Measurements from ENCODE around the gene NOTCH1.

The NOTCH1 gene

GRCh38 chr9:136522314-136523237 lies 23.3 kb downstream of the NOTCH1 start:
- Histone ChIP-seq H3K4me1 (ENCODE audit: control insufficient read depth, insufficient read depth, low read length) (no peaks in the 10 kb centered on the region), H3K4me3 (ENCODE audit: low read depth, low read length) (no peak overlapping the region)

GRCh38 chr9:136521537-136521936 lies 24.3 kb downstream of the NOTCH1 start:
- Histone ChIP-seq H3K36me3 (ENCODE audit: control insufficient read depth, insufficient read depth, low read length) (peaks cover 40% of the 10 kb centered on the region), H3K9ac (ENCODE audit: low read depth, low read length) (no peak overlapping the region), H3K27me3 (ENCODE audit: control insufficient read depth, insufficient read depth, low read length) (no peaks in the 10 kb centered on the region), H3K9me3 (ENCODE audit: control insufficient read depth, insufficient read depth, low read length) (no peaks in the 10 kb centered on the region), H3K4me1 (ENCODE audit: control insufficient read depth, insufficient read depth, low read length) (no peaks in the 10 kb centered on the region), H3K4me3 (ENCODE audit: low read depth, low read length) (no peak overlapping the region)

More at GRCh38 chr9:136522314-136523237, 23.3 kb downstream of the NOTCH1 start:
- Histone ChIP-seq H3K9ac (ENCODE audit: low read depth, low read length) (no peak overlapping the region), H3K36me3 (ENCODE audit: control insufficient read depth, insufficient read depth, low read length) (peaks cover 35% of the 10 kb centered on the region), H3K9me3 (ENCODE audit: control insufficient read depth, insufficient read depth, low read length) (no peaks in the 10 kb centered on the region), H3K27me3 (ENCODE audit: control insufficient read depth, insufficient read depth, low read length) (no peaks in the 10 kb centered on the region)

GRCh38 chr9:136520053-136520540 lies 25.8 kb downstream of the NOTCH1 start:
- Histone ChIP-seq H3K9ac (ENCODE audit: low read depth, low read length) (no peak overlapping the region), H3K27me3 (ENCODE audit: control insufficient read depth, insufficient read depth, low read length) (no peaks in the 10 kb centered on the region), H3K36me3 (ENCODE audit: control insufficient read depth, insufficient read depth, low read length) (peaks cover 50% of the 10 kb centered on the region), H3K9me3 (ENCODE audit: control insufficient read depth, insufficient read depth, low read length) (no peaks in the 10 kb centered on the region), H3K4me3 (ENCODE audit: low read depth, low read length) (no peak overlapping the region), H3K4me1 (ENCODE audit: control insufficient read depth, insufficient read depth, low read length) (no peaks in the 10 kb centered on the region)

- Histone ChIP-seq H3K9ac (ENCODE audit: low read depth, low read length) (no peak overlapping the region), H3K9me3 (ENCODE audit: control insufficient read depth, insufficient read depth, low read length) (no peaks in the 10 kb centered on the region), H3K4me3 (ENCODE audit: low read depth, low read length) (no peak overlapping the region), H3K4me1 (ENCODE audit: control insufficient read depth, insufficient read depth, low read length) (no peaks in the 10 kb centered on the region), H3K27me3 (ENCODE audit: control insufficient read depth, insufficient read depth, low read length) (no peaks in the 10 kb centered on the region), H3K36me3 (ENCODE audit: control insufficient read depth, insufficient read depth, low read length) (peaks cover 56% of the 10 kb centered on the region)
Measured at GRCh38 chr9:136519263-136520052, 26.4 kb downstream of the NOTCH1 start.

GRCh38 chr9:136518623-136519022 lies 27.2 kb downstream of the NOTCH1 start:
- no peaks in the 10 kb centered on the region for H3K4me1 ChIP-seq (ENCODE audit: control insufficient read depth, insufficient read depth, low read length)
- peaks cover 63% of the 10 kb centered on the region for H3K36me3 ChIP-seq (ENCODE audit: control insufficient read depth, insufficient read depth, low read length)
- no peaks in the 10 kb centered on the region for H3K27me3 ChIP-seq (ENCODE audit: control insufficient read depth, insufficient read depth, low read length)
- H3K9me3 ChIP-seq (ENCODE audit: control insufficient read depth, insufficient read depth, low read length) = no peaks in the 10 kb centered on the region
- H3K9ac ChIP-seq (ENCODE audit: low read depth, low read length) = no peak overlapping the region
- H3K4me3 ChIP-seq (ENCODE audit: low read depth, low read length) = no peak overlapping the region

- Histone ChIP-seq H3K9ac (ENCODE audit: low read depth, low read length) (no peak overlapping the region), H3K4me1 (ENCODE audit: control insufficient read depth, insufficient read depth, low read length) (no peaks in the 10 kb centered on the region), H3K4me3 (ENCODE audit: low read depth, low read length) (no peak overlapping the region), H3K36me3 (ENCODE audit: control insufficient read depth, insufficient read depth, low read length) (peaks cover 61% of the 10 kb centered on the region), H3K9me3 (ENCODE audit: control insufficient read depth, insufficient read depth, low read length) (no peaks in the 10 kb centered on the region), H3K27me3 (ENCODE audit: control insufficient read depth, insufficient read depth, low read length) (no peaks in the 10 kb centered on the region)
Measured at GRCh38 chr9:136517950-136518349, 27.9 kb downstream of the NOTCH1 start.

- H3K4me3 ChIP-seq (ENCODE audit: low read depth, low read length) = no peak overlapping the region
- H3K27me3 ChIP-seq (ENCODE audit: control insufficient read depth, insufficient read depth, low read length) = no peaks in the 10 kb centered on the region
- no peak overlapping the region for H3K9ac ChIP-seq (ENCODE audit: low read depth, low read length)
- peaks cover 60% of the 10 kb centered on the region for H3K36me3 ChIP-seq (ENCODE audit: control insufficient read depth, insufficient read depth, low read length)
- H3K9me3 ChIP-seq (ENCODE audit: control insufficient read depth, insufficient read depth, low read length) = no peaks in the 10 kb centered on the region
- H3K4me1 ChIP-seq (ENCODE audit: control insufficient read depth, insufficient read depth, low read length) = no peaks in the 10 kb centered on the region
Measured at GRCh38 chr9:136517012-136517743, 28.7 kb downstream of the NOTCH1 start.

GRCh38 chr9:136516191-136516654 lies 29.6 kb downstream of the NOTCH1 start:
- Histone ChIP-seq H3K36me3 (ENCODE audit: control insufficient read depth, insufficient read depth, low read length) (peaks cover 65% of the 10 kb centered on the region), H3K27me3 (ENCODE audit: control insufficient read depth, insufficient read depth, low read length) (no peaks in the 10 kb centered on the region), H3K9ac (ENCODE audit: low read depth, low read length) (no peak overlapping the region), H3K4me1 (ENCODE audit: control insufficient read depth, insufficient read depth, low read length) (no peaks in the 10 kb centered on the region), H3K9me3 (ENCODE audit: control insufficient read depth, insufficient read depth, low read length) (no peaks in the 10 kb centered on the region), H3K4me3 (ENCODE audit: low read depth, low read length) (no peak overlapping the region)

- no peaks in the 10 kb centered on the region for H3K27me3 ChIP-seq (ENCODE audit: control insufficient read depth, insufficient read depth, low read length)
- no peaks in the 10 kb centered on the region for H3K4me1 ChIP-seq (ENCODE audit: control insufficient read depth, insufficient read depth, low read length)
- H3K9me3 ChIP-seq (ENCODE audit: control insufficient read depth, insufficient read depth, low read length) = no peaks in the 10 kb centered on the region
- H3K4me3 ChIP-seq (ENCODE audit: low read depth, low read length) = no peak overlapping the region
- no peak overlapping the region for H3K9ac ChIP-seq (ENCODE audit: low read depth, low read length)
- peaks cover 74% of the 10 kb centered on the region for H3K36me3 ChIP-seq (ENCODE audit: control insufficient read depth, insufficient read depth, low read length)
Measured at GRCh38 chr9:136515276-136515675, 30.6 kb downstream of the NOTCH1 start.

GRCh38 chr9:136514022-136514714 lies 31.7 kb downstream of the NOTCH1 start:
- no peaks in the 10 kb centered on the region for H3K4me1 ChIP-seq (ENCODE audit: control insufficient read depth, insufficient read depth, low read length)
- H3K9ac ChIP-seq (ENCODE audit: low read depth, low read length) = no peak overlapping the region
- no peak overlapping the region for H3K4me3 ChIP-seq (ENCODE audit: low read depth, low read length)
- H3K27me3 ChIP-seq (ENCODE audit: control insufficient read depth, insufficient read depth, low read length) = no peaks in the 10 kb centered on the region
- H3K36me3 ChIP-seq (ENCODE audit: control insufficient read depth, insufficient read depth, low read length) = peaks cover 84% of the 10 kb centered on the region
- H3K9me3 ChIP-seq (ENCODE audit: control insufficient read depth, insufficient read depth, low read length) = no peaks in the 10 kb centered on the region

GRCh38 chr9:136513191-136513590 lies 32.7 kb downstream of the NOTCH1 start:
- peaks cover 83% of the 10 kb centered on the region for H3K36me3 ChIP-seq (ENCODE audit: control insufficient read depth, insufficient read depth, low read length)
- H3K4me3 ChIP-seq (ENCODE audit: low read depth, low read length) = no peak overlapping the region
- no peaks in the 10 kb centered on the region for H3K4me1 ChIP-seq (ENCODE audit: control insufficient read depth, insufficient read depth, low read length)
- no peak overlapping the region for H3K9ac ChIP-seq (ENCODE audit: low read depth, low read length)
- no peaks in the 10 kb centered on the region for H3K9me3 ChIP-seq (ENCODE audit: control insufficient read depth, insufficient read depth, low read length)
- no peaks in the 10 kb centered on the region for H3K27me3 ChIP-seq (ENCODE audit: control insufficient read depth, insufficient read depth, low read length)

Data from iPS-15b (cell line).